HepG2 (cell line): ENCODE measurements around the gene CNDP1. TPM values are rescaled to one million over a fixed set of nuclear protein-coding genes. Genes with fewer than 3 reads are reported as not detected.

Experiments used
- ATAC-seq: fragments of 200-7000 bp; cut with Tn5 transposase; 3 replicates; pipeline ENCODE4 v1.9.1; 2020; ENCODE audit warnings: mild to moderate bottlenecking, moderate library complexity
- BruUV-seq: library from RNA; stranded (reverse); fragments of 400-500 nt; replicated peaks from 2 replicates; lab custom pipeline; 2021; lab: Mats Ljungman, UMichigan
- CTCF ChIA-PET: fragments of 300-600 bp; formaldehyde crosslinking; extraction: SDS; loops from one replicate; lab custom pipeline; 2021; ENCODE audit warnings: low total read pairs, inconsistent platforms, low intra/inter-chr PET ratio; lab: Yijun Ruan, JAX
- POLR2A ChIA-PET: fragments of 350-600 bp; sonication (Branson Sonifier 250); formaldehyde crosslinking; loops from one replicate; lab custom pipeline; 2020; ENCODE audit warnings: antibody characterized with exemption, inconsistent platforms; lab: Yijun Ruan, JAX
- DNase-seq: peaks from one replicate; pipeline ENCODE4 v3.0.0-alpha.2; 2015; ENCODE audit warnings: low spot score
- FAIRE-seq: peaks from 3 replicates; lab custom pipeline; 2011; peaks lifted over from hg19 to GRCh38; lab: Jason Lieb, UNC
- H2AFZ ChIP-seq: one replicate; pipeline ENCODE4 v1.6.1; 2011; ENCODE audit warnings: low read length, inconsistent platforms
- H3K27ac ChIP-seq: fragments of 300-600 bp; 3 replicates; pipeline ENCODE4 v1.8.0; 2011; ENCODE audit warnings: mixed run types, mild to moderate bottlenecking, mixed read lengths, low read length, inconsistent platforms; ENCODE audit not compliant: insufficient read depth; ENCODE audit errors: extremely low read length
- H3K27me3 ChIP-seq, 2 experiments: fragments of 200-600 bp in 1 of 2; 2 replicates in 1 of 2; 3 replicates in 1 of 2; pipeline versions ENCODE4 v1.6.0 to v1.8.0; 2011; ENCODE audit warnings: low read length in 2 of 2, mild to moderate bottlenecking in 2 of 2, moderate library complexity in 2 of 2, inconsistent platforms in 1 of 2; ENCODE audit not compliant: insufficient read depth in 2 of 2, control insufficient read depth in 1 of 2
- H3K36me3 ChIP-seq, 2 experiments: fragments of 200-600 bp in 1 of 2; replicated peaks in 1 of 2; 2 replicates in 1 of 2; 3 replicates in 1 of 2; pipeline versions ENCODE4 v1.5.1 to v1.8.0; 2011; ENCODE audit warnings: low read length in 2 of 2, inconsistent platforms in 1 of 2; ENCODE audit not compliant: insufficient read depth in 2 of 2, control insufficient read depth in 1 of 2
- H3K4me1 ChIP-seq: 2 replicates; pipeline ENCODE4 v1.5.1; 2012; ENCODE audit warnings: low read length, inconsistent platforms; ENCODE audit not compliant: insufficient read depth
- H3K4me2 ChIP-seq: 2 replicates; pipeline ENCODE4 v1.6.0; 2011; ENCODE audit warnings: low read depth, low read length, inconsistent platforms
- H3K4me3 ChIP-seq, 3 experiments: fragments of 200-600 bp in 1 of 3; sonication (generic), shearing (Covaris generic) in 1 of 3; replicated peaks in 1 of 3; 2 replicates each; pipeline ENCODE4 v1.5.1; 2011 to 2016; ENCODE audit warnings: low read length in 3 of 3, inconsistent platforms in 2 of 3, low read depth in 2 of 3, mild to moderate bottlenecking in 2 of 3, control low read depth in 1 of 3, mixed read lengths in 1 of 3; ENCODE audit not compliant: insufficient read depth in 1 of 3
- H3K79me2 ChIP-seq: one replicate; pipeline ENCODE4 v1.6.1; 2011; ENCODE audit warnings: low read length, inconsistent platforms; ENCODE audit not compliant: insufficient read depth
- H3K9ac ChIP-seq: 2 replicates; pipeline ENCODE4 v1.6.0; 2011; ENCODE audit warnings: mild to moderate bottlenecking, low read depth, low read length, inconsistent platforms; ENCODE audit not compliant: insufficient read depth
- H3K9me3 ChIP-seq: 2 replicates; pipeline ENCODE4 v1.5.1; 2012; ENCODE audit warnings: mild to moderate bottlenecking, low read length
- H4K20me1 ChIP-seq: 2 replicates; pipeline ENCODE4 v1.6.0; 2011; ENCODE audit warnings: inconsistent platforms, mild to moderate bottlenecking, low read length, moderate library complexity; ENCODE audit not compliant: insufficient read depth
- BORCS8-MEF2B ChIP-seq: sonication (generic); formaldehyde crosslinking; IDR thresholded peaks from 2 replicates; pipeline ENCODE4 v1.8.0; 2022; ENCODE audit warnings: mild to moderate bottlenecking, missing genetic modification reagents
- ZNF121 ChIP-seq: sonication (generic); formaldehyde crosslinking; IDR thresholded peaks from 2 replicates; pipeline ENCODE4 v1.5.0; 2020; ENCODE audit warnings: mild to moderate bottlenecking, missing genetic modification reagents
- ZNF770 ChIP-seq: sonication (generic); formaldehyde crosslinking; IDR thresholded peaks from 2 replicates; pipeline ENCODE4 v1.5.0; 2020; ENCODE audit warnings: mild to moderate bottlenecking, missing genetic modification reagents
- WGBS: methylation state at CpG from one replicate; pipeline ENCODE4 v1.1.6; 2017; ENCODE audit warnings: low lambda C conversion rate; 5-methylcytosine and 5-hydroxymethylcytosine counted together
- in situ Hi-C: cut with HindIII; loops from 2 replicates; pipeline ENCODE4 v1.10.0; 2017; ENCODE audit warnings: low pct_unique_long_range_greater_than_20kb; ENCODE audit not compliant: extremely low pct_ligation_motif_present
- intact Hi-C: fragments of 100-400 bp; cut with micrococcal nuclease; formaldehyde crosslinking; loops from one replicate; pipeline ENCODE4 v1.10.0; 2022; ENCODE audit not compliant: unreplicated experiment
- polyA plus RNA-seq, 8 experiments: library from polyadenylated mRNA; depleted of rRNA in 3 of 8; stranded (reverse) in 7 of 8; unstranded in 1 of 8; fragments of >200 nt; fragmentation: Illumina TruSeq in 4 of 8; extraction: Trizol in 4 of 8; gene quantifications; 2 replicates each; pipeline versions ENCODE4 v1.2.1 to v1.2.3, GENCODE V29; 2011 to 2016; ENCODE audit warnings: low read depth in 4 of 8, missing spikeins in 1 of 8, mixed read lengths in 1 of 8; ENCODE audit not compliant: insufficient read depth in 1 of 8
- total RNA-seq, 5 experiments: library from RNA; depleted of rRNA; stranded (reverse); fragments of >200 nt; fragmentation: Illumina TruSeq; extraction: Trizol; gene quantifications; 2 replicates each; pipeline ENCODE4 v1.2.3, GENCODE V29; 2016; ENCODE audit warnings: low read depth in 1 of 5

Gene CNDP1
- total and polyA plus RNA-seq, 2 of the 13 experiments (the other 11 are each of a cell fraction or from before 2014, with no cell fraction given): 0.01 TPM; not detected in 1

- ChIA-PET CTCF (no interaction called here), POLR2A (interaction anchor here (5.0 kb wide), 1 partner anchor 22 kb away, joined by 13 read pairs; no protein-coding TSS in a partner anchor)
- ATAC-seq (no peak), FAIRE-seq (no peak), DNase-seq (no peak)
- Histone ChIP-seq H3K9me3 (no peaks in the 10 kb centered on the region), H3K27ac (no peak overlapping the region), H2AFZ (no peak overlapping the region), H3K4me2 (no peak overlapping the region), H3K4me1 (no peaks in the 10 kb centered on the region), H3K4me3 (no peak overlapping the region), H3K27me3 (no peaks in the 10 kb centered on the region), H3K9ac (no peak overlapping the region), H3K79me2 (no peaks in the 10 kb centered on the region), H4K20me1 (no peaks in the 10 kb centered on the region), H3K36me3 (peaks cover 16 to 57% of the 10 kb centered on the region in 2 experiments)
- in situ Hi-C loops: no loop called here
- TF ChIP-seq BORCS8-MEF2B (CRISPR knock-in tag): no peak
- TF ChIP-seq ZNF770 (CRISPR knock-in tag): peak; percentile 23; the same call in 1 of the 2 replicates
- TF ChIP-seq ZNF121 (CRISPR knock-in tag): 0 out of 2 replicates have a peak, but pooled peaks have one; percentile 49
- 91% methylated on average over 12 of the region's 14 CpGs for WGBS
- intact Hi-C loops: no loop called here
- BruUV-seq: TSS peak; percentile 74
Measured at GRCh38 chr18:74520096-74520833, 14.0 kb upstream of the CNDP1 start.
